Activated CD4-positive, alpha-beta T cell treated with anti-CD3 and anti-CD28 coated beads, Interleukin-2, amount 10 ng/mL, durations not matched to agents 24 days and 14 days (primary cell): ENCODE measurements around the gene LRRC75A. TPM values are rescaled to one million over a fixed set of nuclear protein-coding genes. Genes with fewer than 3 reads are reported as not detected.
A peak's percentile ranks its signal among the peaks of the same experiment; 100 is the strongest.
"Not testable (repeated sequence)": the region's sequence is repeated elsewhere in the genome, so short reads cannot be mapped to it uniquely, and the experiment has no call there.

Experiments used
- DNase-seq: peaks from one replicate; pipeline ENCODE4 v3.0.0; 2022
- H3K27ac Mint-ChIP-seq: one replicate; pipeline ENCODE4 v1.8.0; 2022; ENCODE audit warnings: mild to moderate bottlenecking, mixed read lengths
- H3K27me3 Mint-ChIP-seq: one replicate; pipeline ENCODE4 v1.8.0; 2022; ENCODE audit warnings: mixed read lengths
- H3K36me3 Mint-ChIP-seq: one replicate; pipeline ENCODE4 v1.8.0; 2022; ENCODE audit warnings: low read depth, mild to moderate bottlenecking, mixed read lengths
- H3K4me1 Mint-ChIP-seq: one replicate; pipeline ENCODE4 v1.8.0; 2021; ENCODE audit warnings: mixed read lengths
- H3K4me3 Mint-ChIP-seq: one replicate; pipeline ENCODE4 v1.8.0; 2022; ENCODE audit warnings: mild to moderate bottlenecking, moderate library complexity, mixed read lengths
- H3K9me3 Mint-ChIP-seq: one replicate; pipeline ENCODE4 v1.8.0; 2021; ENCODE audit warnings: mixed read lengths
- intact Hi-C: fragments of 100-400 bp; cut with micrococcal nuclease; formaldehyde crosslinking; loops from one replicate; pipeline ENCODE4 v1.15.1; 2023
- total RNA-seq: library from RNA; stranded (reverse); gene quantifications from 2 replicates; pipeline ENCODE4 v1.2.3, GENCODE V29; 2022

The LRRC75A gene, protein sequence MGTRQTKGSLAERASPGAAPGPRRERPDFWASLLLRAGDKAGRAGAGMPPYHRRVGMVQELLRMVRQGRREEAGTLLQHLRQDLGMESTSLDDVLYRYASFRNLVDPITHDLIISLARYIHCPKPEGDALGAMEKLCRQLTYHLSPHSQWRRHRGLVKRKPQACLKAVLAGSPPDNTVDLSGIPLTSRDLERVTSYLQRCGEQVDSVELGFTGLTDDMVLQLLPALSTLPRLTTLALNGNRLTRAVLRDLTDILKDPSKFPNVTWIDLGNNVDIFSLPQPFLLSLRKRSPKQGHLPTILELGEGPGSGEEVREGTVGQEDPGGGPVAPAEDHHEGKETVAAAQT
- total RNA-seq: 1.3 and 1.5 TPM in 2 replicates

DNA sequence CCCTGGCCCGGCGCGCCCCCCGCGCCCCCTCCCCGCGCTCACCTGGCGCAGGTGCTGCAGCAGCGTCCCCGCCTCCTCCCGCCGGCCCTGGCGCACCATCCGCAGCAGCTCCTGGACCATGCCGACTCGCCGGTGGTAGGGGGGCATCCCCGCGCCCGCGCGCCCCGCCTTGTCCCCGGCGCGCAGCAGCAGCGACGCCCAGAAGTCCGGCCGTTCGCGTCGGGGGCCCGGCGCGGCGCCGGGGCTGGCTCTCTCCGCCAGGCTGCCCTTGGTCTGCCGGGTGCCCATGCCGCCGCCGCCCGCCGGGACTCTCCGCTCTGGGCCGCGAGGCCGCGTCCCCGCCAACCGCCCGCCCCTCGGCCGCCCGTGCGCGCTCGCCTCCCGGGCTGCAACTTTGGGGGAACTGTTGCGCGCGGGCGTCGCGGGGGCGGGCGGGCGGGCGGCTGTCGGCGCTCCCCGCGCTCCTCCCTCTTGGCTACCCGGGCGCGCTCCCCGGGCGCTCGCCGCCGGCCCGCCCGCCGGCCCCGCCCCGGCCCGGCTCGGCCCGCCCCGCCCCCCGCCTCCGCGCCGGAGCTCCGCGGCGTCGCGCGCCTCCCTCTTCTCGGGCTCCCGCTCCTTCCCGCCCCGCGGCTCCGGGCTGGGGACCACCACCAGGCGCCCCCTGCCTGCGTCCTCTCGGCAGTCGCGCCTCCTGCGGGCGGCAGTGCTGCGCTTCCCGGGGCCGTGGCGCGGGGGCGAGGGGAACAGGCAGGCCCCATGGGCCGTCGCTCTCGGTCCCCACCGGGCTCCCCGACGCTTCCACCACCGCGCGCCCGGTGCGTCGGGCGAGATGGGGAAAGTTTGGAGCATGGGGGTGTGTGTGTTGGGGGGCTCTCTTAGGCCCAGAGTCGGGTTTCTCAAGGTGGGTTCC is at the start of gene LRRC75A:
TSS of gene LRRC75A (minus strand) at position 491 of the 910 bp plus-strand sequence. CDS start at position 288, 203 bp downstream.
- H3K36me3 Mint-ChIP-seq: no peaks in the 10 kb centered on the region
- H3K9me3 Mint-ChIP-seq: no peaks in the 10 kb centered on the region
- intact Hi-C loops: no loop called here

DNA sequence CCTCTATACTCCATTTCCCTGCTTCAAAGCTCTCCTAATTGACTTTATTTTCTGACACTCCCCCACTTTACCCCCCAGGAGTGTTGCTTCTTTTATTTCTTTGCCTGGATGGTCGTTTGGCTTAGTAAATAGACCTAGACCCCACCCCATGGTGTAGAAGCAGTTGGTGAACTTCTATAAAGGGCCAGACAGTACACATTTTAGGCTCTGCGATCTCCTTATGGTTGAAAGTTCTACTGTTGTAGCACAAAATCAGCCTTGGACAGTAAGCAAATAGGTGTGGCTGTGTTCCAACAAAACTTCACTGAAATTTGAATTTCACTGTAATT is 45.1 kb upstream of the LRRC75A start:
- Mint-ChIP-seq H3K27me3 (peaks cover 2% of the 10 kb centered on the region), H3K9me3 (peaks cover 11% of the 10 kb centered on the region), H3K27ac (no peak overlapping the region), H3K36me3 (peaks cover 4% of the 10 kb centered on the region), H3K4me1 (peaks cover 14% of the 10 kb centered on the region), H3K4me3 (peak overlapping the region; percentile 99)
- intact Hi-C loops: loop anchor here (1.0 to 5.0 kb wide), 6 partner anchors 32 to 454 kb away; partner anchors contain the start of genes CCDC144A, UBB and ZNF287
- DNase-seq: no peak

More for the DNA sequence above, at the start of gene LRRC75A:
- DNase-seq: peak; percentile 88
- H3K4me3 Mint-ChIP-seq: peak within 1 kb of the TSS; percentile 68
- peaks cover 3% of the 10 kb centered on the region for H3K4me1 Mint-ChIP-seq
- H3K27me3 Mint-ChIP-seq: peaks cover 50% of the 10 kb centered on the region
- no peak within 1 kb of the TSS for H3K27ac Mint-ChIP-seq

DNA sequence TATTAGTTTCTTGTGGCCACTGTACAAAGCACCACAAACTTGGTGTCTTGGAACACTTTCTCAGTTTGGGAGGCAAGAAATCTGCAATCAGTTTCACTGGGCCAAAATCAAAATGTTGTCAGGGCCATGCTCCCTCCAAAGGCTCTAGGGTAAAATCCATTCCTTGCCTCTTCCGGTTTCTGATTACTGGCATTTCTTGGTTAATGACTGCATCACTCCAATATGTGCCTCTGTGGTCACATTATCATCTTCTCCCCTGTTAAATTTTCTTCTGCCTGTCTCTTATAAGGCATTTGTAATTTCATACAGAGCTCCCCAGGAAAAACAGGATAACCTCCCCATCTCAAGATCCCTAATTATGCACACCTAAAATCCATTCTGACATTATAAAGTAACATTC is 42.2 kb upstream of the LRRC75A start:
- Mint-ChIP-seq H3K36me3 (peaks cover 4% of the 10 kb centered on the region), H3K4me3 (no peak overlapping the region)

DNA sequence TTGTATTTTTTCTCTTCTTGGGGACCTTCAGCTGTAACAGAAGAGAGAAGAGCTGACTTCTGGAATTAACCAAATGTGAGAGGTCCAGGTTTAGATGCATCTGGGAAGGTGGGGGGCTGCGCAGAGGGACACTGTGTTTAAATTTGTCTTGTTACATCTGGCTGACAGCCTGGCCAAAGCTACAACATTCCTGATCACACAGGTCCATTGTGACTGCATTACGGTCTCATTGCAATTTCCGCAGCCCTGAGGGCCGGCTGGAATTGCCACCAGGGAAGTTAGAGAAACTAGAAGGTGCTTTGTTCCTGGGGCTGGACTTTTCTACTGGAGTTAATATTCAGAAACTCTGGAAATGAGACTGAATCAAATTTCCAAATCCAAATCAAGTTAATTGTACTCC is 37.9 kb upstream of the LRRC75A start:
- Mint-ChIP-seq H3K27me3 (peaks cover 29% of the 10 kb centered on the region), H3K4me3 (no peak overlapping the region), H3K9me3 (no peaks in the 10 kb centered on the region), H3K27ac (no peak overlapping the region), H3K36me3 (no peaks in the 10 kb centered on the region), H3K4me1 (peaks cover 6% of the 10 kb centered on the region)
- DNase-seq: no peak
- intact Hi-C loops: loop anchor here (10.0 kb wide), 1 partner anchor 505 kb away; no protein-coding TSS in a partner anchor

More for the DNA sequence above, 42.2 kb upstream of the LRRC75A start:
- peaks cover 14% of the 10 kb centered on the region for H3K4me1 Mint-ChIP-seq
- intact Hi-C loops: loop anchor here (2.0 kb wide), 1 partner anchor 119 kb away; the partner anchor contains the start of gene ZNF624
- H3K27me3 Mint-ChIP-seq: peaks cover 10% of the 10 kb centered on the region
- no peak overlapping the region for H3K27ac Mint-ChIP-seq
- no peak for DNase-seq
- H3K9me3 Mint-ChIP-seq: peaks cover 4% of the 10 kb centered on the region

DNA sequence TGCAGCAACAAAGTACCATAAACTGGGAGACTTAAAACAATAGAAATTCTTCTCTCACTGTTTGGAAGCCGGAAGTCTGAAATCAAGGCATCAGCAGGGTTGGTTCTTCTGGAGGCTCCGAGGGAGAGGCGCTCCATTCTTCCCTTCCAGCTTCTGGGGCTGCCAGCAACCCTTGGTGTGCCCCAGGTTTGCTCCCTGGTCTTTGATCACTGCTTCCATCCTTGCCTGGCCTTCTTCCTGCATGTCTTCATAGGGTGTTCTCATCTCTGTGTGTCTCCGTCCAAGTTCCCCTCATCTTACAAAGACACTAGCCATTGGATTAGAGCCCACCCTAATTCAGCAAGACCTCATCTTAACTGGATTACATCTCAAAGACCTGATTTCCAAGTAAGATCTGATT is 35.3 kb upstream of the LRRC75A start:
- H3K9me3 Mint-ChIP-seq: no peaks in the 10 kb centered on the region
- intact Hi-C loops: loop anchor here (10.0 kb wide), 1 partner anchor 502 kb away; no protein-coding TSS in a partner anchor
- H3K36me3 Mint-ChIP-seq: no peaks in the 10 kb centered on the region
- no peak for DNase-seq
- H3K27ac Mint-ChIP-seq: no peak overlapping the region
- H3K27me3 Mint-ChIP-seq: peaks cover 36% of the 10 kb centered on the region
- H3K4me1 Mint-ChIP-seq: peaks cover 3% of the 10 kb centered on the region
- H3K4me3 Mint-ChIP-seq: no peak overlapping the region

DNA sequence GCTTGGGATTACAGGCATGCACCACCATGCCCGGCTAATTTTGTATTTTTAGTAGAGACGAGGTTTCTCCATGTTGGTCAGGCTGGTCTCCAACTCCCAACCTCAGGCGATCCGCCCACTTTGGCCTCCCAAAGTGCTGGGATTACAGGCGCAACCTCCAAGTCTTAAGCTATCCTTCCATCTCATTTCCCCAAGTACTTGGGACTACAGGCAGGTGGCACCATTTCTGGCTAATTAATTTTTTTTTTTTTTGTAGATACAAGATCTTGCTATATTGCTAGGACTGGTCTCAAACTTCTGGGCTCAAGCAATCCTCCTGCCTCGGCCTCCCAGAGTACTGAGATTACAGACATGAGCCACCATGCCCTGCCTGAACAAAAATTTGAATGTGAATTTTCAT is 33.6 kb upstream of the LRRC75A start:
- intact Hi-C loops: loop anchor here (10.0 kb wide), 1 partner anchor 501 kb away; no protein-coding TSS in a partner anchor
- H3K27ac Mint-ChIP-seq, DNase-seq, H3K4me1 Mint-ChIP-seq, H3K9me3 Mint-ChIP-seq, H3K4me3 Mint-ChIP-seq, H3K36me3 Mint-ChIP-seq: not testable (repeated sequence)
- peaks cover 33% of the 10 kb centered on the region for H3K27me3 Mint-ChIP-seq

DNA sequence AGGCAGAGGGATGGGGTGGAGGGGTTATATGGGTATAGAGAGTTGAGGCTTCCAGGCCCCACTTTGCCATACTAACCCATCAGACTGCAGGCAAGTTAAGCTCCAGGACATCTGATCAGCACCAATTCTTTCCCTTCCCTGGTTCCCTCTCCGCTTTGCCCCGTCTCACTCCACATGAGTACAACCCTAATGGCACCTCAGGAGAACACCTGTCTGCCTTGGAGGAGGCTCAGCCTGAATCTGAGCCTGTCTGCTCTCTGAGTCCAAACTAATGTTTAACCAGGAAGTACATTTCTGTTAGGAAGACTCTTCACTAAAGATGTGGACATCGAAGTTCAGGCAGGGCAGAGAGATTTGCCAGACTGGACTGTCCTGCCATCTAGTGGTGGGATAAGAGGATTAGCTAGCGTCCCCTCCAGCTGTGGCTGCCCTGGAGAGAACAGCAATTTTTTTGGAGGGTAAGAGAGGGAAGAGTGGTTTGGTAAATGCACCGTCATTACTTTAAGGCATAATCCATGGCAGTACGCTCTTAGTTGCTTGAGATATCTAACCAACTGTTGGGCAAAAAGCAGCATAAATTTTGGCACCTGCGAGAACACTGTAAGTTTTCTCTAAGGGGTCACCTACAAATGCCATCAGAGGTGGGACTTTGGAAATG is 29.2 kb upstream of the LRRC75A start:
- peak; percentile 89 for DNase-seq
- Mint-ChIP-seq H3K9me3 (no peaks in the 10 kb centered on the region), H3K4me3 (no peak overlapping the region), H3K4me1 (peaks cover 8% of the 10 kb centered on the region), H3K36me3 (no peaks in the 10 kb centered on the region), H3K27ac (no peak overlapping the region), H3K27me3 (peaks cover 30% of the 10 kb centered on the region)
- intact Hi-C loops: loop anchor here (1.0 to 10.0 kb wide), 5 partner anchors 26 to 496 kb away; no protein-coding TSS in a partner anchor

DNA sequence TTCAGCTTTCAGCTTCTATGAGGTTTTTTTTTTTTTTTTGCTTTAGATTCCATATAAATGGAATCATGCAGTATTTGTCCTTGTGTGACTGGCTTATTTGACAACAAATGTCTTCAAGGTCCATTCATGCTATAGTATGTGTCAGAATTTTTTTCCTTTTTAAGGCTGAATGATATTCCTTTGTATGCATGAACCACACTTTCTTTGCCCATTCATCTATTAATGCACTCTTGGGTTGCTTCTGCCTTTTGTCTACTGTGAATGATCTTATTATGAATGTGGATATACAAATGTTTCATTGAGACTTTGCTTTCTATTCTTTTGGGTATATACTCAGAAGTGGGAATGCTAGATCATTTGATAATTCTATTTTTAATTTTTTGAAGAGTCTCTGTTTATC is 27.0 kb upstream of the LRRC75A start:
- Mint-ChIP-seq H3K9me3 (no peaks in the 10 kb centered on the region), H3K36me3 (no peaks in the 10 kb centered on the region), H3K4me1 (peaks cover 12% of the 10 kb centered on the region), H3K27me3 (peaks cover 31% of the 10 kb centered on the region), H3K27ac (no peak overlapping the region), H3K4me3 (no peak overlapping the region)
- intact Hi-C loops: no loop called here
- DNase-seq: no peak

DNA sequence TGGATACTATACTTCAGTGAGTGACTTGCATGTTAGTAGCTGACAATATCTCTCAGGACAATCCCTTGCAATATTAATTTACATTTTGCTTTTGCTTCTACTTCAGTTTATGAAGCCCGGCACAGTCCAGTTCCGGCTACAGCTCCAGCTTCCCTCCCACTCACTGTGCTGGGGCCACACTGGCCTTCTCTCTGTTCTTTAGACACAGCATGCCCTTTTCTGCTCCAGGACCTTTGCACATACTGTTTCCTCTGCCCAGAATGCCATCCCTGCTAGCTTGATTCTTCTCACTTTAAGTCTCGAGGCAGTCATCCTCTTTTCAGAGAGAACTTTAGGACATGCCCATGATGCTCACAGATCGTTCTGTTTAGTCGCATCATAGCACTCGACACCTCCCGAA is 25.5 kb upstream of the LRRC75A start:
- Mint-ChIP-seq H3K9me3 (no peaks in the 10 kb centered on the region), H3K27me3 (peaks cover 34% of the 10 kb centered on the region), H3K4me1 (peaks cover 12% of the 10 kb centered on the region), H3K4me3 (no peak overlapping the region), H3K27ac (no peak overlapping the region), H3K36me3 (no peaks in the 10 kb centered on the region)
- intact Hi-C loops: no loop called here
- no peak for DNase-seq

DNA sequence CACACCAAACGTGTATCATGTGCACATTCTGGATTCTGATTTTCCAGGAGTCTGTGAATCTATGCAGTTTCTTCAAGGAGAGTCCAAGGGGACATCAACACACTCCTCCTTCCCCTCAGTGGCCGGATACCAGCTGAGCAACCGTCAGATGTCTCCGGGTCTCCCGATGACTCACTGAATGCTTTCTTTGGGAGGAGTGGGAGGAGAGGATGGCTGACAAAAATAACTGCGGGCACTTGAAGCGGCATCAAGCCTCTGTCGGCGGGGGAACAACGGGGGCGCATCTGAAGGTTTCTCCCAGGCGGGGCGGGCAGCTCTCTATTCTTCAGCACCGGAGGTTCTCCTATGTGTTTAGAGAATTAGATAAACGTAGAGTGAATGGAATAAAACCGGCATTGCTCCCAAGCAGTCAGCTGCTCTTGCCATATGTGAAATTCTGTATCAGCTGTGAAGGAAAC is 24.6 kb upstream of the LRRC75A start:
- Mint-ChIP-seq H3K9me3 (no peaks in the 10 kb centered on the region), H3K27ac (no peak overlapping the region), H3K36me3 (no peaks in the 10 kb centered on the region), H3K27me3 (peaks cover 34% of the 10 kb centered on the region), H3K4me1 (peaks cover 18% of the 10 kb centered on the region), H3K4me3 (no peak overlapping the region)
- no peak for DNase-seq
- intact Hi-C loops: no loop called here

DNA sequence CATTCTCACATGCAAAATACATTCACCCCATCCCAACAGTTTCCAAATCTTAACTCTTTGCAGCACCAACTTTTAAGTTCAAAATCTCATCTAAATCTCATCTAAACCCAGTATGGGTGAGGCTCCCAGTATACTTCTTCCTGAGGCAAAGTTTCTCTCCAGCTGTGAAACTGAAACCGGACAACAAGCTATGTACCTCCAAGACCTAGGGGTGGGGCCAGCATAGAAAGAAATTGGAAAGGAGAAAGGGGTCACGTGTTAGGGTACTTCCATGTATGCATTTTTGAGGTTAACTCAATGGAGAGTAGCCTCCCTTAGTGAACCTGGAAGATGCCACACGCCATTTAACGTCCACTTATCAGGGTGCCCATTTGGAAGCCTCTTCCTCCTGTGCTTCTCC is 23.9 kb upstream of the LRRC75A start:
- Mint-ChIP-seq H3K4me3 (no peak overlapping the region), H3K36me3 (no peaks in the 10 kb centered on the region)
- intact Hi-C loops: no loop called here

DNA sequence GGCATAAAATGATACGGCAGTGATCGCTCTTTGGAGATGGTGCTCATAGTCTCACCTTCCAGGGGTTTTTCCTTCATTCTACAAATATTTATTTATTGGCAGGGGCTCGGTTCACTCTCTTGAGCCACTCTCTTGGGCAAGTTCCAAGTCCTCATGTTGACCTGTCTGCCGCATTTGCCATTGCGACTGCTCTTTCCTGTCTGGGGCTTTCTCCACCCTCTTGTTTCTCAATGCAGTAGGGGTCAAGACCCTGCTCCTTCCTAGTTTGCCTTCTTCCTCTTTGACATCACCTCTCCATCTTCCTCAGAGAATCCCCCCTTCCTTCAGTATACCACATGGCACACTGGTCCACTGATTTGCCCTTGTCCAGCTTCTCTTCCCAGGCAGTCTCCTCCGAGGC is 21.9 kb upstream of the LRRC75A start:
- no peak overlapping the region for H3K27ac Mint-ChIP-seq
- H3K4me3 Mint-ChIP-seq: no peak overlapping the region
- no peaks in the 10 kb centered on the region for H3K9me3 Mint-ChIP-seq
- DNase-seq: no peak
- intact Hi-C loops: no loop called here
- peaks cover 28% of the 10 kb centered on the region for H3K27me3 Mint-ChIP-seq
- no peaks in the 10 kb centered on the region for H3K36me3 Mint-ChIP-seq
- peaks cover 15% of the 10 kb centered on the region for H3K4me1 Mint-ChIP-seq

More for the DNA sequence above, 23.9 kb upstream of the LRRC75A start:
- H3K4me1 Mint-ChIP-seq: peaks cover 15% of the 10 kb centered on the region
- no peaks in the 10 kb centered on the region for H3K9me3 Mint-ChIP-seq
- peaks cover 34% of the 10 kb centered on the region for H3K27me3 Mint-ChIP-seq
- H3K27ac Mint-ChIP-seq: no peak overlapping the region
- DNase-seq: no peak

DNA sequence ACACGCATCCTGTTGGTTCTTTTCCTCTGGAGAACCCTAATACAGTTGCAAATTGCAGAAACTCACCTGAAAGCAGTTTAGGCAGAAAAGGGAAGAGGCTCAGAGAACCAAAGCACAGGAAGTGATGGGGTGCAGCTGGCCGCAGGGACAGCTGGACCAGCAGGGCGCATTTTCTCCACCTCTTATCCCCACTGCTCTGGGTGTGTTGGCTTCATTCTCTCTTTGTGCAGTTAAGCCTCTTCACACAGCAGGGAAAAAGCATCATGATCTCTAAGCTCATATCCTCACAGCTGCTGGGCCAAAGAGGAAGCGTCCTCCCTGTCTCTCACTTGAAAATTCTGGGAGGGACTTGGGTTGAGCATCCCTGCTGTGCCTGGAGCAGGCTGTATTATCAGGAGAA is 20.0 kb upstream of the LRRC75A start:
- Mint-ChIP-seq H3K27me3 (peaks cover 21% of the 10 kb centered on the region), H3K36me3 (no peaks in the 10 kb centered on the region), H3K4me1 (peaks cover 15% of the 10 kb centered on the region), H3K27ac (no peak overlapping the region), H3K9me3 (no peaks in the 10 kb centered on the region), H3K4me3 (no peak overlapping the region)
- intact Hi-C loops: no loop called here
- DNase-seq: no peak
